Activated naive CD4-positive, alpha-beta T cell treated with Interleukin-2 at 50 U/mL for 16 hours (primary cell): Measurements from ENCODE around the gene MAP3K2.

Experiments used
- DNase-seq: peaks from one replicate; pipeline ENCODE4 v3.0.0-alpha.2; 2020

The MAP3K2 gene

DNA sequence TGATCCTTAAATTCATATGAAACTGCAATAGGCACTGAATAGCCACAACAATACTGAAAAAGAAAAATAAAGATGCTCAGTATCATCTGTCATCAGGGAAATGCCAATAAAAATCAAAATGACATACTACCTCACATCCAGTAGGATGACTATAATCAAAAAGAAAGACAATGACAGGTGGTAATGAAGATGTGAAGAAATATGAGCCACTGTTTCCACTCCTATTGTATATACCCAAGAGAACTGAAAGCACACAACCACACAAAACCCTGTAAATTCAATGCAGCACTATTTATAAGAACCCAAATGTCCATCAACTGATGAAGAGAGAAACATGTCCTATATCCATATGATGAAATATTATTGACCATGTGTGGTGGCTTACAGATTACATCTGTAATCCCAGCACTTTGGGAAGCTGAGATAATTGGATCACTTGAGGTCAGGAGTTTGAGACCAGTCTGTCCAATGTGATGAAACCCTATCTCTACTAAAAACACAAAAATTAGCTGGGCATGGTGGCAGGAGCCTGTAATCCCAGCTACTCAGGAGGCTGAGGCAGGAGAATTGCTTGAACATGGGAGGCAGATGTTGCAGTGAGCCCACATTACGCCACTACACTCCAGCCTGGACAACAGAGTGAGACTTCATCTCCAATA lies 39.9 kb downstream of the MAP3K2 start:
- DNase-seq, result no peak

- DNase-seq, result no peak
These were observed 40.8 kb downstream of the MAP3K2 start for GRCh38 chr2:127347015-127347414.

- DNase-seq, result no peak
These were observed 44.5 kb downstream of the MAP3K2 start for GRCh38 chr2:127343277-127343676.

GRCh38 chr2:127342101-127342500 lies 45.7 kb downstream of the MAP3K2 start:
- no peak for DNase-seq

GRCh38 chr2:127332335-127332734 lies 55.4 kb downstream of the MAP3K2 start:
- DNase-seq, result no peak

DNA sequence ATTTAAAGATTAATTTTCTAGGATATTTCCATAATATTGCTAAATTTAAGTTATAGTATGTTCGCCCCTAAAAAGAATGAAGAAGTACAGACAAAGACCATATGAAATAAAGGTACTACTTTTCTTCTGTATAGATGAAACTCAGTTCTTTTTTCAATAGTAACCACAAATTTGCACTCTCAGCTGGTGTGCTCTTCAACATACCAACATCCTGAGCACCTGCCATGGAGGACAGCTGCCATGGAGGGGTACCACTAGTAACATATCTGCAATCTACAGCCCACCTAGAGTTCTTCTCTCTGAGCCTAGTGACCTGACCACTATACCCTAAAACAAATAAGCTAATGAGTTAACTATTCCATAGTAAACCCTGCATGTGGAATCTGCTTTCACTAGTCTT lies 57.0 kb downstream of the MAP3K2 start:
- no peak for DNase-seq

GRCh38 chr2:127326289-127326945 lies 61.4 kb downstream of the MAP3K2 start:
- DNase-seq, result no peak

GRCh38 chr2:127324635-127325034 lies 63.1 kb downstream of the MAP3K2 start:
- DNase-seq, result no peak

DNA sequence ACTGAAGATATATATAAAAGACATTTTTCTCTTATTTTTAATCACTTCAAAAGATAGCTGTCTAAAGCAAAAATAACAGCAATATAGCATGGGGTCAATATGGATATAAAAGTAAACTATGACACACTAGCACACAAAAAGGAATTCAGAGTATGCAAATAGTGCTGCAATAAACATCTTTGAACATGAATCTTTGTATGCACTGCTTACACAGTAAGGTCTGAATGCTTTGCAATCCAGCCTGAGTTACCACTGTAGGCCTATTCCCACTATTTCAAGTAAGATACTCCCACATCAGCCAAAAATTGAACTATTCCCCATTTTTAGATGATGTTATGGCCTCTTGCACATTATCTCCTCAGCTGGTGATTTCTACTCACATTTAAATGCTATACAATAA lies 66.5 kb downstream of the MAP3K2 start:
- no peak for DNase-seq

DNA sequence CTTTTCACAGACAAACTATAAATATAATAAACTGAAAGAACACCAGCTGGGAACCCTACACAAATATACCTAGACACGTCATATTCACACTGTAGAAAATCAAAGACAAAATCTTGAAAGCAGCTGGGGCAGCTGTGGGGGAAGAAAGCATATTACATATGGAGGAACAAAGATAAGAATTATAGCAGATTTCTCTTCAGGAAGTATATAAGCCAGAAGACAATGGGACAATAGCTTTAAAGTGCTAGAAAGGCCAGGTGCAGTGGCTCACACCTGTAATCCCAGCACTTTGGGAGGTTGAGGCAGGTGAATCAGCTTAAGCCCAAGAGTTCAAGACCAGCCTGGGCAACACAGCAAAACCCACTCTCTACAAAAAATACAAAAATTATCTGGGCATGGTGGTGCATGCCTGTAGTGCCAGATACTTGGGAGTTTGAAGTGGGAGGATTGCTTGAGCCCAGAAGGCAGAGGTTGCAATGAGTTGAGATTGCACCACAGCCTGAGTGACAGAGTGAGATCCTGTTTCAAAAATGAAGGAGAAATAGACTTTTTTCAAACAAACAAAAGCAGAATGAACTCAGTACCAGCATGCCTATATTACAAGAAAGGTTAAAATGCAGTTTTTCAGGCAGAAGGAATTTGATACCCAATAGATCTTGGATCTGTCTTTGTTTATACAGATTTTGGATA lies 67.0 kb downstream of the MAP3K2 start:
- DNase-seq, result no peak

DNA sequence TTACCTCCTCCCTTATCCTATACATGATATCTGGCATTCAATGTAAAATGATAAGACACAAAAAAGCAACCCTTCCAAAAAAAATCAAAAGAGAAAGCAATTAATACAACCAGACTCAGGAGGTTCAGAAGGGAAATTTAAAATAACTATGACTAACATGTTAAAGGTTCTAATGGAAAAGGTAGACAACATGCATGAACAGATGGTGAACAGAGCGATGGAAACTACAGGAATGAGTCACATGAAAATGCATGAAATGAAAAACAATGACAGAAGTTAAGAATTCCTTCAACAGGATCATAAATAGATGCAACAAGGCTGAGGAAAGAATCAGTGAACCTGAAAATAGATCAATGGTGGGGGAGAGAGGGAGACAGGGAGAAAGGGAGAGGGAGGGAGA lies 67.7 kb downstream of the MAP3K2 start:
- DNase-seq, result no peak

DNA sequence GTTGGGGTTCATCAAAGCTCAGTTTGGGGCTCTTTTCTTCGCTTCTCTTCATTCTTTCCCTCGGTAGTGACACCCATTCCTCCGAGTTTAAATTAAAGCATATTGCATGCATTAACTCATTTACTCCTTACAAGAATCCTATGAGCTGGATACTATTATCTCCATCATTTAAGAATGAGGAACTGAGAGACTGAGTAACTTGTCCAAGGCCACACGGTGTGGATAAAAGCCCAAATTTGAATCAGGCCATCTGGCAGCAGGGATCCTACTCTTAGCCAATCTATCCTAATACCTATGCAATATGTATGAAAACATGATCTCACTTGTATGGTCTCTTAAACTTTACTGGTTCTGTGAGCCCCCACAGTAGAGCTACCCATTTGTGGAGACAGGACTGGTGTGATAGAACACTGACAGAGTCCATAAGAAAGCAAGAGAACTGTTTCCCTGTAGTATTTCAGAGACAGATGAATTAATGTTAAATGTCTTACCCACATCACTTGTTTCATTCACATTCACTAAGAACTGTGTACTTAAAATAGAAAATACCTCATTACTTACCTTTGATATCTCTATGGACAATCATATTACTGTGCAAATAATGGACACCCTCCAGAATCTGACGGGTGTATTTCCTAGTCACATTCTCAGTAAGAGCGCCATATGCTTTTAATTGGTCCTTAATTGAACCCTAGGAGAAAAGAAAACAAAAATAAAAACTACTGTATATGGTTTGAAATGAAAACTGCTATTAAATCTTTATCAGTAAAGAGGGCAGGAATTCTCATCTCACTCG lies 73.4 kb downstream of the MAP3K2 start:
- no peak for DNase-seq

DNA sequence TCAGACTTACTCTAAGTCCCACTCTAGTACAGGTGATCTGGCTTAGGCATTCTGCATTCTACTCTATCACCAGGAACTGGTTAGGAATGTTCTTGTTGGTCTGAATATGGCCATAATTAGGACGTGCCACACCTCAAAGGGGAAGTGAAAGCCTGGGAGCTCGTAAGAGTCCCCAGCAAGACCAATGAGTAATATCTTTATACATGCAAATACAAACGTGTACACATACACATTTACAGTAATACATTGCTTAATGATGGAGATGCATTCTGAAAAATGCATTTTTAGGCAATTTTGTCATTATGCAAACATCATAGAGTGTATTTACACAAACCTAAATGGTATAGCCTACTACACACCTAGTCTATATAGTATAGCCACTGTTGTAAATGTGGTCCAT lies 74.4 kb downstream of the MAP3K2 start:
- no peak for DNase-seq

GRCh38 chr2:127310980-127311379 lies 76.8 kb downstream of the MAP3K2 start:
- no peak for DNase-seq

GRCh38 chr2:127309468-127309867 lies 78.3 kb downstream of the MAP3K2 start:
- DNase-seq, result no peak

- DNase-seq, result no peak
These were observed 79.1 kb downstream of the MAP3K2 start for GRCh38 chr2:127308586-127309138.

DNA sequence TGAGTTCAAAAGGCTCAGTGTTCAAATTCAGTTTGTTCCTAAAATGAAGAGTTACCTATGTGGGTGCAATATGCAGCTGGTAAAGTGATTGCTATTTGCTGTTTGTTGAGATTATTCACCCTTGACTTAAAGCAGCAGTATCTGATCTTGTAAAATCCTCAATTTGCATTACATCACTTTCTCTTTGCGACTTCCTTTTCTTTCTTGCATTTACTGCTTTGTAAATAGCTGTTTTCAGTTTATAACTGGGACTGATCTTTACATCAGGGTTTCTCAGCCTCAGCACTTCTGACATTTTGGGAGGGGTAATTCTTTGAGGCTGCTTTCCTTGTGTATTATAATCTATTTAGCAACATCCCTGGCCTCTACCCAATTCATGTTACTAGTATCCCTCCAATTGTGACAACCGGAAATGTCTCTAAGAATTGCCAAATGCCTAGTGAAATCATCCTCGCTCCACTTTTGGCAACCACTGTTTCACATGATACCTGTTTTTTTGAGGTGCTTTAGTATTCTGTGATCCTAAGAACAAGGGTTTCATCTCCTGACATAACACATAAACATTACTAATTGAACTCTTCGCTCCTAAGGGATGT lies 81.7 kb downstream of the MAP3K2 start:
- DNase-seq, result no peak

- DNase-seq, result no peak
These were observed 85.6 kb downstream of the MAP3K2 start for GRCh38 chr2:127302168-127302567.

GRCh38 chr2:127293748-127294562 lies 93.8 kb downstream of the MAP3K2 start, which contains the start of gene ERCC3:
Gene ERCC3, minus strand, starts transcription at chr2:127294144. Its CDS starts 63 bp downstream, at chr2:127294081.
- peak; percentile 88 for DNase-seq

DNA sequence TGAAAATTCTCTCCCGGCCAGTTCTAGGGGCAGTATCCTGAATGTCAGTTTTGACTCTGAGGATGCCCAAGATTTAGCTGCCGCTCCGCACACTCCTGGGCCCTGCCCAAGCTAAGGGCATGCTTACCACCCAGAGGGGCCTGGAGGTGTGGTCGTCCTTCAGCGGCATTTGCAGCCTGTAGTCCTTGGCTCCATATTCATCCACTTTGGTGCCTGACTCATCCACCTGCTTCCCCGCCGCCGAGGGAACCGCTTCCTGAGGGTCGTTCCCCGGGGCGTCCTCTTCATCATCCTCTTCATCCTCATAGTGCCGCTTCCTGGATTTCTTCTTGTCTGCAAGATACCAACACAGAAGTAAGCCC lies 94.4 kb downstream of the MAP3K2 start:
- DNase-seq, result no peak

DNA sequence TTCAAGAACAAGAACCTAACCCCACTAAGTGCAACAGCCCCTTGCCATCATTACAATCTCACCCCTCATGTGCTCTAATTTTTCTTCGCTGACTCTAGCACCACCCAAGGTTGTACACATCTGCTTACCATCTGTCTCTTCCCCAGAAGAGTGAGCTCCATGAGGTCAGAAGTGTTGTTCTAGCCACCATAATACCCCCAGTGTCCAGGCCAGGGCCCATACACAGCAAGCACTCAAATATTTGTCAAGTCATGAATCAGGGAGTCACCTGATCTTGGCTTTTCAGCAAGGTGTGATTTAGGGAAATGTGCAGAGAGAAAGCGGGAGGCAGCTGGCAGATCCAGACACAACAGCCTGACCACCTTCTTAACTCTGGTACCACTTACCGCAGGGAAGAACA lies 99.5 kb downstream of the MAP3K2 start:
- no peak for DNase-seq

DNA sequence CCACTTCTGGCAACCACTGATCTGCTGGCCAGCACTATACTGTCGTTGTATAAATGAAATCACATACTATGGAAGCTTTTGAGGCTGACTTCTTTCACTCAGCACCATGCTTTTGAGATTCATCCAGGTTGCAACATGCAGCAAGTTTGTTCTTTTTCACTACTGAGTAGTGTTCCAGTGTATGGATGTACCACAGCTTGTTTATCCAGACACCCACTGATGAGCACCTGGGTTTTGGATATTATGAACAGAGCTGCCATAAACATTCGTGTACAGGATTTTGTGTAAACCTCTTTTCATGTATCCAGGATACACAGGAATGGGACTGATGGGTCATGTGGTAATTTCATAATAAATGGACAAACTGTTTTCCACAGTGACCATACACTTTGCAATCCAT lies 104.5 kb downstream of the MAP3K2 start:
- DNase-seq, result no peak
